ENCODE results near the gene OPN1MW3.

DNA sequence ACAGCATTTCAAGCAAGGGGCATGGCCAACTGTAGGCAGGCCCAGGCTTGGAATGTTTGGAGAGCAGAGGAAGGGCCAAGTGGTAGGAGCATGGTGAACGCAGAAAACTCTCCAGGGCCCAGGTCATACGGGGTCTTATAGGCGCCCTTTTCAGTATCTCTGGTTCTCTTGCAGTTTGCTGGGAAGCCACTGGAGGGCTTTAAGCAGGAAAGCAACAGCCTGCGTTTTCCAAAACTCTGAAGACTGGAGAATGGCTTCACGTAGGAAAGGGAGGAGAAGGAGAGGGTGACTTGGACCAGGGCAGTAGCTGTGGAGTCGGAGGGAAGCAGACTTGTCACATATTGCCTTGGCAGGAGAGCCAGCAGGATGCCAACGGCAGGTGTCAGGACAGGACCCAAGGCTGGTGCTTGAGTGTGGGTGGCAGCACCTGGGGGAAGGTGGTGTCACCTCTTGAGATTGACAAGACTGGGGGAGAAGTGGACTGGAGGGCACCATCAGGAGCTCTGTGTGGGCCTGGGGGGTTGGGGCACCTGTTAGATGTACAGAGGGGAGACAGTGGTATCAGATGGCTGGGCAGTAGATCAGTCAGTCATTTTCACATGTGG is 60.1 kb downstream of the OPN1MW3 start:
- TF ChIP-seq EZH2 (IDR thresholded peaks at IDR 0.05; ENCODE audit: insufficient read depth, poor library complexity, severe bottlenecking) (no peak), EZH2phosphoT487 (IDR thresholded peaks at IDR 0.05; ENCODE audit: insufficient read depth, low read depth) (no peak)
